Liver (tissue), 9 donors: ENCODE results near the gene LDB2. TPM values are rescaled to one million over a fixed set of nuclear protein-coding genes. Genes with fewer than 3 reads are reported as not detected.

Experiments
- DNase-seq: peaks from one replicate; pipeline ENCODE4 v3.0.0-alpha.2; 2017; ENCODE audit warnings: low spot score
- H3K27ac ChIP-seq, 2 donors: one replicate each; pipeline ENCODE4 v1.7.0; 2013; ENCODE audit warnings: inconsistent platforms in 2 of 2, low read length in 2 of 2, control low read depth in 1 of 2, low read depth in 1 of 2, mild to moderate bottlenecking in 1 of 2
- H3K27me3 ChIP-seq, 4 donors: one replicate each; pipeline versions ENCODE4 v1.6.1 to v1.7.0; 2013; ENCODE audit warnings: low read length in 3 of 4, inconsistent platforms in 1 of 4, mild to moderate bottlenecking in 1 of 4, moderate library complexity in 1 of 4; ENCODE audit not compliant: control insufficient read depth in 4 of 4, insufficient read depth in 4 of 4
- H3K36me3 ChIP-seq, 4 donors: one replicate each; pipeline versions ENCODE4 v1.6.1 to v1.7.0; 2013; ENCODE audit warnings: low read length in 3 of 4, mild to moderate bottlenecking in 3 of 4, low read depth in 1 of 4, moderate library complexity in 1 of 4; ENCODE audit not compliant: control insufficient read depth in 4 of 4, insufficient read depth in 3 of 4
- H3K4me1 ChIP-seq, 4 donors: one replicate each; pipeline versions ENCODE4 v1.6.1 to v1.7.0; 2013; ENCODE audit warnings: low read length in 3 of 4, mild to moderate bottlenecking in 3 of 4, moderate library complexity in 1 of 4; ENCODE audit not compliant: control insufficient read depth in 4 of 4, insufficient read depth in 4 of 4
- H3K4me3 ChIP-seq, 3 donors: one replicate each; pipeline versions ENCODE4 v1.6.1 to v1.7.0; 2013; ENCODE audit warnings: low read length in 3 of 3, control low read depth in 1 of 3, low read depth in 1 of 3, mild to moderate bottlenecking in 1 of 3
- H3K9ac ChIP-seq, 2 donors: one replicate each; pipeline ENCODE4 v1.7.0; 2013; ENCODE audit warnings: low read length in 2 of 2, mild to moderate bottlenecking in 2 of 2, moderate library complexity in 2 of 2, control low read depth in 1 of 2, low read depth in 1 of 2
- H3K9me3 ChIP-seq, 4 donors: one replicate each; pipeline versions ENCODE4 v1.6.1 to v1.7.0; 2013; ENCODE audit warnings: low read length in 3 of 4; ENCODE audit not compliant: control insufficient read depth in 4 of 4
- EGR1 ChIP-seq, 2 donors: IDR thresholded peaks; 2 replicates each; pipeline ENCODE4 v1.6.1; 2016 to 2018; ENCODE audit warnings: antibody characterized with exemption in 2 of 2, low read depth in 2 of 2
- FOXA1 ChIP-seq: IDR thresholded peaks from 2 replicates; pipeline ENCODE4 v1.6.1; 2016; ENCODE audit warnings: antibody characterized with exemption
- FOXA2 ChIP-seq: IDR thresholded peaks from 2 replicates; pipeline ENCODE4 v1.6.1; 2016; ENCODE audit warnings: antibody characterized with exemption
- GABPA ChIP-seq, 2 donors: IDR thresholded peaks in 1 of 2; conservative IDR thresholded peaks in 1 of 2; 2 replicates each; pipeline ENCODE4 v1.6.1; 2016; ENCODE audit warnings: antibody characterized with exemption in 2 of 2, mild to moderate bottlenecking in 1 of 2, moderate library complexity in 1 of 2
- HNF4A ChIP-seq, 2 donors: conservative IDR thresholded peaks; 2 replicates each; pipeline ENCODE4 v1.6.1; 2016; ENCODE audit warnings: antibody characterized with exemption in 2 of 2, mild to moderate bottlenecking in 2 of 2
- HNF4G ChIP-seq: IDR thresholded peaks from 2 replicates; pipeline ENCODE4 v1.6.1; 2016; ENCODE audit warnings: antibody characterized with exemption
- JUND ChIP-seq, 2 donors: IDR thresholded peaks; 2 replicates each; pipeline ENCODE4 v1.6.1; 2016; ENCODE audit warnings: antibody characterized with exemption in 2 of 2
- NR2F2 ChIP-seq: IDR thresholded peaks from 2 replicates; pipeline ENCODE4 v1.6.1; 2016; ENCODE audit warnings: antibody characterized with exemption
- RAD21 ChIP-seq, 2 donors: IDR thresholded peaks; 2 replicates each; pipeline ENCODE4 v1.6.1; 2016; ENCODE audit warnings: antibody characterized with exemption in 2 of 2, mild to moderate bottlenecking in 2 of 2
- RXRA ChIP-seq, 2 donors: IDR thresholded peaks; 2 replicates each; pipeline ENCODE4 v1.6.1; 2017 to 2018; ENCODE audit warnings: antibody characterized with exemption in 2 of 2, mild to moderate bottlenecking in 1 of 2
- SP1 ChIP-seq: IDR thresholded peaks from 2 replicates; pipeline ENCODE4 v1.6.1; 2018; ENCODE audit warnings: antibody characterized with exemption, mild to moderate bottlenecking
- TAF1 ChIP-seq: conservative IDR thresholded peaks from 2 replicates; pipeline ENCODE4 v1.6.1; 2016; ENCODE audit warnings: antibody characterized with exemption, mild to moderate bottlenecking
- YY1 ChIP-seq: IDR thresholded peaks from 2 replicates; pipeline ENCODE4 v1.6.1; 2016; ENCODE audit warnings: antibody characterized with exemption, mild to moderate bottlenecking
- WGBS: extraction: QIAGEN DNeasy Blood & Tissue Kit; methylation state at CpG from one replicate; pipeline ENCODE4 v1.1.7; 2013; 5-methylcytosine and 5-hydroxymethylcytosine counted together
- polyA plus RNA-seq, 2 donors: library from polyadenylated mRNA; stranded (reverse) in 1 of 2; unstranded in 1 of 2; fragments of 200-250 nt in 1 of 2; fragments of >200 nt in 1 of 2; fragmentation: Nextera tagmentation in 1 of 2; extraction: Ambion mirVana in 1 of 2; gene quantifications; one replicate each; pipeline versions ENCODE4 v1.2.1 to v1.2.3, GENCODE V29; 2013 to 2015
- total RNA-seq, 2 donors: library from RNA; depleted of rRNA; stranded (reverse); fragments of >200 nt; gene quantifications; one replicate each; pipeline ENCODE4 v1.2.3, GENCODE V29; 2014
- TF ChIP-seq, protein P1 (sequence below): IDR thresholded peaks from 2 replicates; pipeline ENCODE4 v1.6.1; 2016; ENCODE audit warnings: antibody characterized with exemption
- TF ChIP-seq, protein P2 (sequence below): IDR thresholded peaks from 2 replicates; pipeline ENCODE4 v1.6.1; 2016; ENCODE audit warnings: antibody characterized with exemption
- TF ChIP-seq, protein P3 (sequence below): fragments of 150-350 bp; IDR thresholded peaks from 2 replicates; pipeline ENCODE4 v1.5.1; 2017; ENCODE audit warnings: improper control_type of control experiment, low read depth, low read length; ENCODE audit not compliant: missing input control
- TF ChIP-seq, protein P4 (sequence below): IDR thresholded peaks from 2 replicates; pipeline ENCODE4 v1.6.1; 2016; ENCODE audit warnings: antibody characterized with exemption, mild to moderate bottlenecking
- TF ChIP-seq, protein P5 (sequence below): IDR thresholded peaks from 2 replicates; pipeline ENCODE4 v1.6.1; 2016; ENCODE audit warnings: antibody characterized with exemption
- donor health status: healthy.
- donor health status: healthy.
- donor health status: healthy.
- donor health status: healthy.
- donor health status: healthy.

Gene LDB2
- total and polyA plus RNA-seq, 4 donors = 7.4 to 31.9 (median 16.8) TPM

DNA sequence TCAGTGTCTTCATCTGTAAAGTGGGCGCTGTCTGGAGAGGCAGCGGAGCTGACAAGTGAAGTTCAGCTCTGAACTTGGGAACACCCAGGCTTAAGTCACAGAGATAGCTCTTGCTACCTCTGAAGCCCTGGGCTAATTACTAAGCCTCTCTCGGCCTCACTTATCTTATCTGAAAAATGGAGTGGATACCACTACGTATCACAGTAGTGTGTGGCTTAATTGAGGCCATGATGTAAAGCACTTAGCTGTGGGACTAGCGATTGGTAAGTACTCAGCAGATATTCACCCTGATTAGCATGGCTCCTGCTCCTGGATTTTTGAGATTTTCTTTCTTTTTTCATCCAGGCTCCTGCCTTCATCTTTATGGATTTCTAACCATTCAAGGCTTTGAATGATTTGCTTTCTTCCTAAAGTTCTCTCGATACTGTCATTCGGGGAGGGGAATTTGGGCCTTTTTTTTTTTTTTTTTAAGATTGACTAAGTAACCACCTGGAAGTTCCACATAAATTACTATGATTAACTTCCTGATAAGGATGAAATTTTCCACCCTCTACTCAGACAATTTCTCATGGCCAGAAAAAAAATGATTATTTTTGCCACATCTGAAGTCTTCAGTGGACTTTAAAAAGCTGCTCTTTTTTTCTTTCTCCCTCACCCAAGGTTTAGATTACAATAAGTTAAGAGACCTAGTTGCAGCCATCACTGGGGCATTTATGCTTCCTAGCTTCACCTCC is 17.1 kb downstream of the LDB2 start:
- Histone ChIP-seq H3K9ac (no peak overlapping the region), H3K27ac (no peak overlapping the region), H3K36me3 (no peaks in the 10 kb centered on the region), H3K9me3 (no peaks in the 10 kb centered on the region), H3K4me3 (no peak overlapping the region), H3K4me1 (no peaks in the 10 kb centered on the region), H3K27me3 (no peaks in the 10 kb centered on the region)
- WGBS = 94% methylated on average over 7 of the region's 7 CpGs
- no peak for DNase-seq
- TF ChIP-seq, protein P1, sequence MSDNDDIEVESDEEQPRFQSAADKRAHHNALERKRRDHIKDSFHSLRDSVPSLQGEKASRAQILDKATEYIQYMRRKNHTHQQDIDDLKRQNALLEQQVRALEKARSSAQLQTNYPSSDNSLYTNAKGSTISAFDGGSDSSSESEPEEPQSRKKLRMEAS = no peak
- TF ChIP-seq HNF4G = no peak
- no peak for TF ChIP-seq FOXA1
- no peak for TF ChIP-seq RAD21 (IDR thresholded peaks at IDR 0.05)
- TF ChIP-seq, protein P2, sequence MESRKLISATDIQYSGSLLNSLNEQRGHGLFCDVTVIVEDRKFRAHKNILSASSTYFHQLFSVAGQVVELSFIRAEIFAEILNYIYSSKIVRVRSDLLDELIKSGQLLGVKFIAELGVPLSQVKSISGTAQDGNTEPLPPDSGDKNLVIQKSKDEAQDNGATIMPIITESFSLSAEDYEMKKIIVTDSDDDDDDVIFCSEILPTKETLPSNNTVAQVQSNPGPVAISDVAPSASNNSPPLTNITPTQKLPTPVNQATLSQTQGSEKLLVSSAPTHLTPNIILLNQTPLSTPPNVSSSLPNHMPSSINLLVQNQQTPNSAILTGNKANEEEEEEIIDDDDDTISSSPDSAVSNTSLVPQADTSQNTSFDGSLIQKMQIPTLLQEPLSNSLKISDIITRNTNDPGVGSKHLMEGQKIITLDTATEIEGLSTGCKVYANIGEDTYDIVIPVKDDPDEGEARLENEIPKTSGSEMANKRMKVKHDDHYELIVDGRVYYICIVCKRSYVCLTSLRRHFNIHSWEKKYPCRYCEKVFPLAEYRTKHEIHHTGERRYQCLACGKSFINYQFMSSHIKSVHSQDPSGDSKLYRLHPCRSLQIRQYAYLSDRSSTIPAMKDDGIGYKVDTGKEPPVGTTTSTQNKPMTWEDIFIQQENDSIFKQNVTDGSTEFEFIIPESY = no peak
- TF ChIP-seq GABPA (IDR thresholded peaks at IDR 0.05 in 1 of 2, conservative IDR thresholded peaks at IDR 0.05 in 1 of 2) = no peak
- TF ChIP-seq, protein P3, sequence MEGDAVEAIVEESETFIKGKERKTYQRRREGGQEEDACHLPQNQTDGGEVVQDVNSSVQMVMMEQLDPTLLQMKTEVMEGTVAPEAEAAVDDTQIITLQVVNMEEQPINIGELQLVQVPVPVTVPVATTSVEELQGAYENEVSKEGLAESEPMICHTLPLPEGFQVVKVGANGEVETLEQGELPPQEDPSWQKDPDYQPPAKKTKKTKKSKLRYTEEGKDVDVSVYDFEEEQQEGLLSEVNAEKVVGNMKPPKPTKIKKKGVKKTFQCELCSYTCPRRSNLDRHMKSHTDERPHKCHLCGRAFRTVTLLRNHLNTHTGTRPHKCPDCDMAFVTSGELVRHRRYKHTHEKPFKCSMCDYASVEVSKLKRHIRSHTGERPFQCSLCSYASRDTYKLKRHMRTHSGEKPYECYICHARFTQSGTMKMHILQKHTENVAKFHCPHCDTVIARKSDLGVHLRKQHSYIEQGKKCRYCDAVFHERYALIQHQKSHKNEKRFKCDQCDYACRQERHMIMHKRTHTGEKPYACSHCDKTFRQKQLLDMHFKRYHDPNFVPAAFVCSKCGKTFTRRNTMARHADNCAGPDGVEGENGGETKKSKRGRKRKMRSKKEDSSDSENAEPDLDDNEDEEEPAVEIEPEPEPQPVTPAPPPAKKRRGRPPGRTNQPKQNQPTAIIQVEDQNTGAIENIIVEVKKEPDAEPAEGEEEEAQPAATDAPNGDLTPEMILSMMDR = no peak
- TF ChIP-seq SP1 = no peak
- TF ChIP-seq TAF1 = no peak
- no peak for TF ChIP-seq JUND (IDR thresholded peaks at IDR 0.05)
- TF ChIP-seq YY1 = no peak
- no peak for TF ChIP-seq RXRA (IDR thresholded peaks at IDR 0.05)

DNA sequence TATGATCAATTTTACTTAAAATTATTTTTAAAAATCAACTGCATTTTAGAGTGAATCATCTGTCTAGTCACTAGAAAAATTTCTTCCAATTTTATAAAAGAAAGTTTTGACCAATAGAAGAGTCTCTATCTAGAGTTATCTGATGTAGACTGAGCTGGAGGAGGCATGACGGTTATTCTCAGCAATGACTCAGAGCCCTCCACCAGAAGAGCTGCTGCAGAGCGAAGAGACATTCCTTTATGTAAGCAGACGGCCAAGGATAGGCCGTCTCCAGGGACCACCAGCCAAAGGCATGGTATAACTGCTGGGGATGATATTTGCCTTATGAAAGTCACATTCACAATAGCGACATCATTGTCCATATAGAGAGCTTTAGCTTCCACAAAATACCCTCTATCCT is 23.0 kb downstream of the LDB2 start:
- no peak overlapping the region for H3K9ac ChIP-seq
- H3K36me3 ChIP-seq = no peaks in the 10 kb centered on the region
- DNase-seq = no peak
- H3K27ac ChIP-seq = no peak overlapping the region
- H3K4me3 ChIP-seq = no peak overlapping the region
- H3K27me3 ChIP-seq = no peaks in the 10 kb centered on the region
- H3K4me1 ChIP-seq = peaks cover 0 to 1% (median 0%) of the 10 kb centered on the region in 4 donors
- H3K9me3 ChIP-seq = no peaks in the 10 kb centered on the region
- TF ChIP-seq, protein P3 = no peak
- TF ChIP-seq, protein P2 = no peak
- TF ChIP-seq RAD21 (IDR thresholded peaks at IDR 0.05) = no peak
- TF ChIP-seq, protein P1 = no peak
- TF ChIP-seq RXRA (IDR thresholded peaks at IDR 0.05) = no peak
- no peak for TF ChIP-seq NR2F2
- TF ChIP-seq, protein P4, sequence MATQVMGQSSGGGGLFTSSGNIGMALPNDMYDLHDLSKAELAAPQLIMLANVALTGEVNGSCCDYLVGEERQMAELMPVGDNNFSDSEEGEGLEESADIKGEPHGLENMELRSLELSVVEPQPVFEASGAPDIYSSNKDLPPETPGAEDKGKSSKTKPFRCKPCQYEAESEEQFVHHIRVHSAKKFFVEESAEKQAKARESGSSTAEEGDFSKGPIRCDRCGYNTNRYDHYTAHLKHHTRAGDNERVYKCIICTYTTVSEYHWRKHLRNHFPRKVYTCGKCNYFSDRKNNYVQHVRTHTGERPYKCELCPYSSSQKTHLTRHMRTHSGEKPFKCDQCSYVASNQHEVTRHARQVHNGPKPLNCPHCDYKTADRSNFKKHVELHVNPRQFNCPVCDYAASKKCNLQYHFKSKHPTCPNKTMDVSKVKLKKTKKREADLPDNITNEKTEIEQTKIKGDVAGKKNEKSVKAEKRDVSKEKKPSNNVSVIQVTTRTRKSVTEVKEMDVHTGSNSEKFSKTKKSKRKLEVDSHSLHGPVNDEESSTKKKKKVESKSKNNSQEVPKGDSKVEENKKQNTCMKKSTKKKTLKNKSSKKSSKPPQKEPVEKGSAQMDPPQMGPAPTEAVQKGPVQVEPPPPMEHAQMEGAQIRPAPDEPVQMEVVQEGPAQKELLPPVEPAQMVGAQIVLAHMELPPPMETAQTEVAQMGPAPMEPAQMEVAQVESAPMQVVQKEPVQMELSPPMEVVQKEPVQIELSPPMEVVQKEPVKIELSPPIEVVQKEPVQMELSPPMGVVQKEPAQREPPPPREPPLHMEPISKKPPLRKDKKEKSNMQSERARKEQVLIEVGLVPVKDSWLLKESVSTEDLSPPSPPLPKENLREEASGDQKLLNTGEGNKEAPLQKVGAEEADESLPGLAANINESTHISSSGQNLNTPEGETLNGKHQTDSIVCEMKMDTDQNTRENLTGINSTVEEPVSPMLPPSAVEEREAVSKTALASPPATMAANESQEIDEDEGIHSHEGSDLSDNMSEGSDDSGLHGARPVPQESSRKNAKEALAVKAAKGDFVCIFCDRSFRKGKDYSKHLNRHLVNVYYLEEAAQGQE = no peak
- no peak for TF ChIP-seq HNF4G
- no peak for TF ChIP-seq GABPA (IDR thresholded peaks at IDR 0.05 in 1 of 2, conservative IDR thresholded peaks at IDR 0.05 in 1 of 2)
- TF ChIP-seq, protein P5, sequence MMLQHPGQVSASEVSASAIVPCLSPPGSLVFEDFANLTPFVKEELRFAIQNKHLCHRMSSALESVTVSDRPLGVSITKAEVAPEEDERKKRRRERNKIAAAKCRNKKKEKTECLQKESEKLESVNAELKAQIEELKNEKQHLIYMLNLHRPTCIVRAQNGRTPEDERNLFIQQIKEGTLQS = no peak
- no peak for TF ChIP-seq EGR1 (IDR thresholded peaks at IDR 0.05; ENCODE audit: low read depth in 2 of 2)
- no peak for TF ChIP-seq JUND (IDR thresholded peaks at IDR 0.05)
- no peak for TF ChIP-seq YY1
- TF ChIP-seq HNF4A (conservative IDR thresholded peaks at IDR 0.05) = no peak
- TF ChIP-seq FOXA1 = no peak
- no peak for TF ChIP-seq FOXA2
- TF ChIP-seq TAF1 = no peak
- no peak for TF ChIP-seq SP1
- WGBS = 87% methylated on average over 5 of the region's 5 CpGs
